ENCODE data around the gene PAF1. TPM values are rescaled to one million over a fixed set of nuclear protein-coding genes. Genes with fewer than 3 reads are reported as not detected.

Gene PAF1
- total RNA-seq, 2 donors from 2014 or later: 34.8 to 54.3 TPM

GRCh38 chr19:39359026-39359425, 31.9 kb downstream of the PAF1 start:
- no peaks in the 10 kb centered on the region for H3K27me3 ChIP-seq
- TF ChIP-seq, protein P1, sequence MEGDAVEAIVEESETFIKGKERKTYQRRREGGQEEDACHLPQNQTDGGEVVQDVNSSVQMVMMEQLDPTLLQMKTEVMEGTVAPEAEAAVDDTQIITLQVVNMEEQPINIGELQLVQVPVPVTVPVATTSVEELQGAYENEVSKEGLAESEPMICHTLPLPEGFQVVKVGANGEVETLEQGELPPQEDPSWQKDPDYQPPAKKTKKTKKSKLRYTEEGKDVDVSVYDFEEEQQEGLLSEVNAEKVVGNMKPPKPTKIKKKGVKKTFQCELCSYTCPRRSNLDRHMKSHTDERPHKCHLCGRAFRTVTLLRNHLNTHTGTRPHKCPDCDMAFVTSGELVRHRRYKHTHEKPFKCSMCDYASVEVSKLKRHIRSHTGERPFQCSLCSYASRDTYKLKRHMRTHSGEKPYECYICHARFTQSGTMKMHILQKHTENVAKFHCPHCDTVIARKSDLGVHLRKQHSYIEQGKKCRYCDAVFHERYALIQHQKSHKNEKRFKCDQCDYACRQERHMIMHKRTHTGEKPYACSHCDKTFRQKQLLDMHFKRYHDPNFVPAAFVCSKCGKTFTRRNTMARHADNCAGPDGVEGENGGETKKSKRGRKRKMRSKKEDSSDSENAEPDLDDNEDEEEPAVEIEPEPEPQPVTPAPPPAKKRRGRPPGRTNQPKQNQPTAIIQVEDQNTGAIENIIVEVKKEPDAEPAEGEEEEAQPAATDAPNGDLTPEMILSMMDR (IDR thresholded peaks at IDR 0.05): no peak
- peaks cover 79% of the 10 kb centered on the region for H3K36me3 ChIP-seq
- H3K27ac ChIP-seq: no peak overlapping the region
- H3K4me3 ChIP-seq: no peak overlapping the region
- no peaks in the 10 kb centered on the region for H3K9me3 ChIP-seq
- no peak for DNase-seq (ENCODE audit: low spot score)
- H3K4me1 ChIP-seq: peaks cover 0 to 21% of the 10 kb centered on the region in 2 donors

- no peak for DNase-seq (ENCODE audit: low spot score)
- Histone ChIP-seq H3K36me3 (peaks cover 86% of the 10 kb centered on the region), H3K4me3 (no peak overlapping the region), H3K27me3 (no peaks in the 10 kb centered on the region), H3K27ac (no peak overlapping the region), H3K9me3 (no peaks in the 10 kb centered on the region), H3K4me1 (peaks cover 0 to 1% of the 10 kb centered on the region in 2 donors)
- TF ChIP-seq, protein P1 (IDR thresholded peaks at IDR 0.05): no peak
Observed at GRCh38 chr19:39356647-39357046, 34.3 kb downstream of the PAF1 start.

- peaks cover 0 to 5% of the 10 kb centered on the region in 2 donors for H3K4me1 ChIP-seq
- H3K36me3 ChIP-seq: peaks cover 81% of the 10 kb centered on the region
- TF ChIP-seq, protein P1 (IDR thresholded peaks at IDR 0.05): no peak
- H3K27me3 ChIP-seq: no peaks in the 10 kb centered on the region
- no peak overlapping the region for H3K4me3 ChIP-seq
- H3K27ac ChIP-seq: no peak overlapping the region
- DNase-seq (ENCODE audit: low spot score): no peak
- no peaks in the 10 kb centered on the region for H3K9me3 ChIP-seq
Observed at GRCh38 chr19:39356073-39356472, 34.8 kb downstream of the PAF1 start.

DNA sequence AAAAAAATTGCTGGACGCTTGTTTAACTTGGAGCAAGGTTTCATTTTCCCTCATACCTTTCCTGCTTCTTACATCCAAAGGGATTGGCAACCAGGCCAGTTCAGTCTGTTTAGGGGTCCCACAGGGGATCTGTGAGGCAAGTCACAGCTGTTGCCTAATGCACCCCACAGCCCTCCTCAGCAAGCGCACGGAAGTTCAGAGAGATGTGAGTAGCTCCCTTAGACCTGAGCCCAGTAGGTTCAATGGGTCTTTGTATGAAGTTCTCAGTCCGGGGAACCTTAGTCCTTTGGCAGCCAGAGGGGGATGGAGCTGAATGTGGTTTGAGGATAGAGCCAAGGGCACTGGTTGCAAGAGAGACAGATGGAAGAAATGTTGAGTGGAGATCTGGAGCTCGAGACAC, 35.7 kb downstream of the PAF1 start:
- H3K27ac ChIP-seq: no peak overlapping the region
- no peak overlapping the region for H3K4me3 ChIP-seq
- TF ChIP-seq, protein P1 (IDR thresholded peaks at IDR 0.05): no peak
- H3K36me3 ChIP-seq: peaks cover 72% of the 10 kb centered on the region
- no peaks in the 10 kb centered on the region for H3K9me3 ChIP-seq
- DNase-seq (ENCODE audit: low spot score): no peak
- H3K4me1 ChIP-seq: peaks cover 0 to 5% of the 10 kb centered on the region in 2 donors
- no peaks in the 10 kb centered on the region for H3K27me3 ChIP-seq

DNA sequence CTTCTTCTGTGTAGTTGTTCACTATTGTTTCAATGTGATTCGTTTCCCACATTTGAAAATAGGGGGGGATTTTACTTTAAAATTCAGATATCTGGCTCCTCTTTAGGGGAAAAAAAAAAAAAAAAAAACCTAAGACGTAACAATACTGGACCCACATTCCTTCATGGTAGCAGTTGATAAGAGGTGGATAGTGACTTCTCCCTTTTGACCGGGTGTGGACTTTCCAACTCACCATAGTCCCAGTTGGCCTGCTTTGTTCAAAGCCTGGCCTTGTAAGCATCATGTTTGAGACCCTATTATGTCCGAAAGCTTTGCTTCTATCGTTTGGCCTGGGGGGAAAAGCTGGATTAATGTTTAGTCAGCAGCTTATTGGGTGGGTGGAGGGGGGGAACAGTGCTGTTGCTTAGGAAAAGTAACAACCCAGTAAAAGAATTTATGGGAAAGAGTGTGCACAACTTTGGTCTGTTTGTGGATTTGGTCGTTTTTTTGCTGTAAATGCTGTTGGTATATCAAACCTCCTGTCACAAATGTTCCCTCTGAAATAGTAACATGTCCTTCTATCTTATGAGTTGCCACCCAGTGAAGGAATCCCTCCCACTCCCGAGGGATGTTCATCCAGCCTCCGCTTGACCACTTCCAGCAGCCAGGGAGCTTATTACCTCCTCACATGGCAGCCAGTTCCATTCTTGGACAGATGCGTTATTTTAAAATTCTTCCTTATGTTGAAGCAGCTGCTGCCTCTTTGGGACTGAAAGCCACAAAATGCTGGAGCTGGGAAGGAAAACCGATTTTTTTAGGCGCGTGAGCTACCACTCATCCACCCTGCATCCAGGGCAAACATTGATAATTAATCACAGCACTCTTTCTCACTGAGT, 38.3 kb downstream of the PAF1 start:
- TF ChIP-seq, protein P1 (IDR thresholded peaks at IDR 0.05): no peak
- H3K27me3 ChIP-seq: no peaks in the 10 kb centered on the region
- H3K9me3 ChIP-seq: no peaks in the 10 kb centered on the region
- DNase-seq (ENCODE audit: low spot score): no peak
- H3K27ac ChIP-seq: no peak overlapping the region
- H3K4me1 ChIP-seq: peaks cover 0 to 12% of the 10 kb centered on the region in 2 donors
- peaks cover 46% of the 10 kb centered on the region for H3K36me3 ChIP-seq
- no peak overlapping the region for H3K4me3 ChIP-seq

Data from right atrium auricular region (tissue), 2 donors.